Thoracic aorta (tissue), 2 donors: Measurements from ENCODE around the gene PCTP. TPM values are rescaled to one million over a fixed set of nuclear protein-coding genes. Genes with fewer than 3 reads are reported as not detected.

ENCODE experiments used
- ATAC-seq: fragments of 150-250 bp; one replicate; pipeline ENCODE4 v1.8.0; 2017; ENCODE audit warnings: low read depth; ENCODE audit not compliant: insufficient number of reproducible peaks, low FRiP score
- DNase-seq: peaks from one replicate; pipeline ENCODE4 v3.0.0-alpha.2; 2020; ENCODE audit warnings: low spot score
- H3K27ac ChIP-seq, 2 donors: fragments of 200-600 bp; sonication (generic); 1 replicate in 1 of 2; 2 replicates in 1 of 2; pipeline ENCODE4 v1.5.1; 2016; ENCODE audit warnings: mild to moderate bottlenecking in 2 of 2, moderate library complexity in 2 of 2
- H3K27me3 ChIP-seq: fragments of 200-600 bp; sonication (generic); replicated peaks from 2 replicates; pipeline ENCODE4 v1.6.0; 2016; ENCODE audit warnings: mild to moderate bottlenecking; ENCODE audit not compliant: insufficient read depth
- H3K36me3 ChIP-seq: fragments of 200-600 bp; sonication (generic); one replicate; pipeline ENCODE4 v1.5.1; 2016
- H3K4me1 ChIP-seq, 2 donors: fragments of 200-600 bp; sonication (generic); 1 replicate in 1 of 2; 2 replicates in 1 of 2; pipeline versions ENCODE4 v1.5.1 to v1.6.0; 2016; ENCODE audit warnings: low read depth in 2 of 2, mild to moderate bottlenecking in 1 of 2; ENCODE audit not compliant: control insufficient read depth in 1 of 2
- H3K4me3 ChIP-seq: fragments of 200-600 bp; sonication (generic); 2 replicates; pipeline ENCODE4 v1.5.1; 2016; ENCODE audit warnings: mild to moderate bottlenecking
- H3K9me3 ChIP-seq: fragments of 200-600 bp; sonication (generic); 2 replicates; pipeline ENCODE4 v1.5.1; 2016
- CTCF ChIP-seq: fragments of 200-600 bp; sonication (generic); IDR thresholded peaks from one replicate; pipeline ENCODE4 v1.5.1; 2019; ENCODE audit warnings: antibody characterized with exemption
- total RNA-seq, 2 donors: library from RNA; depleted of rRNA; stranded (reverse); fragments of >200 nt; gene quantifications; one replicate each; pipeline versions ENCODE4 v1.1.0 to v1.2.3, GENCODE V29; 2016

PCTP gene
- total RNA-seq, 2 donors from 2014 or later: 11.9 to 13.3 TPM

GRCh38 chr17:55770196-55770870 lies 19.5 kb downstream of the PCTP start:
- Histone ChIP-seq H3K4me1 (no peaks in the 10 kb centered on the region), H3K27me3 (no peaks in the 10 kb centered on the region), H3K36me3 (peaks cover 19% of the 10 kb centered on the region), H3K4me3 (no peak overlapping the region), H3K27ac (no peak overlapping the region), H3K9me3 (no peaks in the 10 kb centered on the region)
- no peak for ATAC-seq
- no peak for DNase-seq
- TF ChIP-seq CTCF: peak; percentile 57

GRCh38 chr17:55772086-55772485 lies 21.2 kb downstream of the PCTP start:
- no peaks in the 10 kb centered on the region for H3K27me3 ChIP-seq
- H3K9me3 ChIP-seq: no peaks in the 10 kb centered on the region
- DNase-seq (no peak), ATAC-seq (no peak)
- H3K36me3 ChIP-seq: peaks cover 26% of the 10 kb centered on the region
- H3K4me1 ChIP-seq: no peaks in the 10 kb centered on the region
- H3K27ac ChIP-seq: no peak overlapping the region
- H3K4me3 ChIP-seq: no peak overlapping the region
- TF ChIP-seq CTCF: no peak

GRCh38 chr17:55773671-55774070 lies 22.8 kb downstream of the PCTP start:
- Histone ChIP-seq H3K4me3 (no peak overlapping the region), H3K4me1 (no peaks in the 10 kb centered on the region), H3K27me3 (no peaks in the 10 kb centered on the region), H3K27ac (no peak overlapping the region), H3K36me3 (peaks cover 26% of the 10 kb centered on the region), H3K9me3 (no peaks in the 10 kb centered on the region)
- DNase-seq (no peak), ATAC-seq (no peak)
- no peak for TF ChIP-seq CTCF

GRCh38 chr17:55774846-55775271 lies 24.0 kb downstream of the PCTP start:
- H3K27me3 ChIP-seq: no peaks in the 10 kb centered on the region
- H3K27ac ChIP-seq: no peak overlapping the region
- ATAC-seq (no peak), DNase-seq (no peak)
- no peak overlapping the region for H3K4me3 ChIP-seq
- H3K36me3 ChIP-seq: peaks cover 26% of the 10 kb centered on the region
- no peaks in the 10 kb centered on the region for H3K4me1 ChIP-seq
- TF ChIP-seq CTCF: no peak
- no peaks in the 10 kb centered on the region for H3K9me3 ChIP-seq

- peaks cover 25% of the 10 kb centered on the region for H3K36me3 ChIP-seq
- no peak for TF ChIP-seq CTCF
- DNase-seq: no peak
- no peak for ATAC-seq
- no peak overlapping the region for H3K27ac ChIP-seq
- no peaks in the 10 kb centered on the region for H3K4me1 ChIP-seq
- no peak overlapping the region for H3K4me3 ChIP-seq
- no peaks in the 10 kb centered on the region for H3K9me3 ChIP-seq
- H3K27me3 ChIP-seq: no peaks in the 10 kb centered on the region
Observed at GRCh38 chr17:55776271-55776670, 25.4 kb downstream of the PCTP start.
